Hepatocyte (in vitro differentiated cells): Measurements from ENCODE around the gene UBE2I.

Experiments
- CTCF ChIP-seq: fragments of 200-600 bp; sonication (generic); IDR thresholded peaks from 2 replicates; pipeline ENCODE4 v1.5.1; 2016; ENCODE audit warnings: antibody characterized with exemption, mild to moderate bottlenecking; ENCODE audit not compliant: poor library complexity
- EZH2 ChIP-seq: fragments of 200-600 bp; sonication (generic); IDR thresholded peaks from 2 replicates; pipeline ENCODE4 v1.6.1; 2016; ENCODE audit warnings: antibody characterized with exemption, mild to moderate bottlenecking, borderline replicate concordance

- TF ChIP-seq CTCF (no peak), EZH2 (no peak)
These were observed 61.9 kb downstream of the UBE2I start for GRCh38 chr16:1371054-1371978.
